GM10248 (cell line): ENCODE measurements around the gene OR2M3.

ENCODE experiments used
- CTCF ChIA-PET: fragments of 300-600 bp; sonication (Branson Sonifier 250); formaldehyde crosslinking; extraction: SDS; loops from one replicate; lab custom pipeline; 2021; ENCODE audit warnings: antibody characterized with exemption; lab: Yijun Ruan, JAX
- POLR2A ChIA-PET: fragments of 350-650 bp; sonication (Branson Sonifier 250); formaldehyde crosslinking; extraction: SDS; loops from one replicate; lab custom pipeline; 2020; ENCODE audit warnings: antibody characterized with exemption; lab: Yijun Ruan, JAX
- DNase-seq: peaks from one replicate; pipeline ENCODE4 v3.0.0; 2012; ENCODE audit errors: extremely low spot score
- CTCF ChIP-seq: IDR thresholded peaks from 2 replicates; pipeline ENCODE4 v1.5.1; 2012; ENCODE audit warnings: mild to moderate bottlenecking, low read depth; ENCODE audit errors: extremely low read depth, missing control alignments, control extremely low read depth

OR2M3 gene

GRCh38 chr1:248174521-248174920 lies 22.5 kb upstream of the OR2M3 start, which contains the start of gene OR2M2:
OR2M2 (plus strand) TSS chr1:248174821; CDS start chr1:248179986, 5,165 bp downstream.
- no peak for TF ChIP-seq CTCF
- ChIA-PET CTCF (no interaction called here), POLR2A (no interaction called here)
- DNase-seq: no peak

- ChIA-PET POLR2A (no interaction called here), CTCF (no interaction called here)
- no peak for DNase-seq
- no peak for TF ChIP-seq CTCF
These were observed 13.1 kb upstream of the OR2M3 start for GRCh38 chr1:248183996-248184395.

- ChIA-PET CTCF (no interaction called here), POLR2A (no interaction called here)
- no peak for TF ChIP-seq CTCF
- no peak for DNase-seq
These were observed 9.7 kb upstream of the OR2M3 start for GRCh38 chr1:248187363-248187762.

- no peak for DNase-seq
- ChIA-PET POLR2A (no interaction called here), CTCF (no interaction called here)
- TF ChIP-seq CTCF: no peak
These were observed 8.0 kb upstream of the OR2M3 start for GRCh38 chr1:248189026-248189425.

GRCh38 chr1:248194117-248194516 lies 2.9 kb upstream of the OR2M3 start:
- TF ChIP-seq CTCF: no peak
- POLR2A ChIA-PET: no interaction called here

GRCh38 chr1:248215880-248216279 lies 18.8 kb downstream of the OR2M3 start:
- TF ChIP-seq CTCF: no peak
- DNase-seq: no peak
- ChIA-PET CTCF (no interaction called here), POLR2A (no interaction called here)

More at GRCh38 chr1:248194117-248194516, 2.9 kb upstream of the OR2M3 start:
- CTCF ChIA-PET: no interaction called here
- DNase-seq: no peak

GRCh38 chr1:248225537-248225936 lies 28.5 kb downstream of the OR2M3 start:
- CTCF ChIA-PET: no interaction called here
- TF ChIP-seq CTCF: no peak
- POLR2A ChIA-PET: no interaction called here

More at GRCh38 chr1:248225537-248225936, 28.5 kb downstream of the OR2M3 start:
- no peak for DNase-seq
